Naive thymus-derived CD4-positive, alpha-beta T cell (primary cell): ENCODE results near the gene NARS2. TPM values are rescaled to one million over a fixed set of nuclear protein-coding genes. Genes with fewer than 3 reads are reported as not detected.
"Not testable (repeated sequence)": the region's sequence is repeated elsewhere in the genome, so short reads cannot be mapped to it uniquely, and the experiment has no call there.

Source experiments
- ATAC-seq: fragments of 150-1000 bp; cut with Tn5 transposase; 2 replicates; pipeline ENCODE4 v1.10.0; 2021; ENCODE audit warnings: mild to moderate bottlenecking, moderate library complexity
- CTCF ChIA-PET: fragments of 350-600 bp; sonication (Branson Sonifier 250); formaldehyde crosslinking; loops from one replicate; lab custom pipeline; 2021; ENCODE audit warnings: antibody characterized with exemption; lab: Charles Lee
- POLR2A ChIA-PET: fragments of 350-600 bp; sonication (Branson Sonifier 250); formaldehyde crosslinking; loops from one replicate; lab custom pipeline; 2021; ENCODE audit warnings: antibody characterized with exemption, inconsistent platforms; lab: Charles Lee
- DNase-seq, 9 donors: peaks; one replicate each; pipeline versions ENCODE4 v3.0.0 to v3.0.0-alpha.2; 2020 to 2022; ENCODE audit warnings: mixed read lengths in 1 of 9
- H3K27ac ChIP-seq: one replicate; pipeline ENCODE4 v1.7.0; 2013; ENCODE audit warnings: mild to moderate bottlenecking, low read depth, low read length, moderate library complexity
- H3K27me3 ChIP-seq, 2 donors: one replicate each; pipeline ENCODE4 v1.7.0; 2013; ENCODE audit warnings: low read length in 2 of 2, mild to moderate bottlenecking in 2 of 2, moderate library complexity in 2 of 2; ENCODE audit not compliant: control insufficient read depth in 2 of 2, insufficient read depth in 2 of 2
- H3K36me3 ChIP-seq, 3 experiments: 1 replicate in 2 of 3; 2 replicates in 1 of 3; pipeline ENCODE4 v1.7.0; 2013; ENCODE audit warnings: low read length in 3 of 3, mild to moderate bottlenecking in 3 of 3, moderate library complexity in 1 of 3; ENCODE audit not compliant: insufficient read depth in 3 of 3, control insufficient read depth in 2 of 3
- H3K4me1 ChIP-seq, 2 donors: one replicate each; pipeline ENCODE4 v1.7.0; 2013; ENCODE audit warnings: low read length in 2 of 2, mild to moderate bottlenecking in 2 of 2, moderate library complexity in 1 of 2; ENCODE audit not compliant: control insufficient read depth in 2 of 2, insufficient read depth in 2 of 2
- H3K4me3 ChIP-seq: 2 replicates; pipeline ENCODE4 v1.7.0; 2013; ENCODE audit warnings: mild to moderate bottlenecking, low read length
- H3K9me3 ChIP-seq, 3 experiments: 1 replicate in 2 of 3; 2 replicates in 1 of 3; pipeline ENCODE4 v1.7.0; 2013; ENCODE audit warnings: low read length in 3 of 3; ENCODE audit not compliant: control insufficient read depth in 2 of 3
- H3K27ac Mint-ChIP-seq, 9 donors: one replicate each; pipeline ENCODE4 v1.8.0; 2020 to 2022; ENCODE audit warnings: mixed read lengths in 9 of 9, mild to moderate bottlenecking in 8 of 9, moderate library complexity in 5 of 9, inconsistent platforms in 2 of 9
- H3K27me3 Mint-ChIP-seq, 5 donors: one replicate each; pipeline ENCODE4 v1.8.0; 2021 to 2022; ENCODE audit warnings: mixed read lengths in 5 of 5, mild to moderate bottlenecking in 1 of 5
- H3K36me3 Mint-ChIP-seq, 5 donors: one replicate each; pipeline ENCODE4 v1.8.0; 2020 to 2022; ENCODE audit warnings: mixed read lengths in 5 of 5, mild to moderate bottlenecking in 3 of 5, inconsistent platforms in 1 of 5
- H3K4me1 Mint-ChIP-seq, 7 donors: one replicate each; pipeline ENCODE4 v1.8.0; 2020 to 2022; ENCODE audit warnings: mixed read lengths in 7 of 7, mild to moderate bottlenecking in 3 of 7, inconsistent platforms in 1 of 7
- H3K4me3 Mint-ChIP-seq, 10 donors: one replicate each; pipeline ENCODE4 v1.8.0; 2020 to 2022; ENCODE audit warnings: mild to moderate bottlenecking in 10 of 10, mixed read lengths in 10 of 10, moderate library complexity in 6 of 10, inconsistent platforms in 2 of 10
- H3K9me3 Mint-ChIP-seq, 11 donors: one replicate each; pipeline ENCODE4 v1.8.0; 2020 to 2022; ENCODE audit warnings: mixed read lengths in 11 of 11, mild to moderate bottlenecking in 4 of 11, inconsistent platforms in 1 of 11, moderate library complexity in 1 of 11
- intact Hi-C, 2 donors: fragments of 100-400 bp; cut with micrococcal nuclease; formaldehyde crosslinking; loops; one replicate each; pipeline ENCODE4 v1.15.1; 2023
- polyA plus RNA-seq, 2 donors: library from polyadenylated mRNA; unstranded; fragments of 300-500 nt; fragmentation: Illumina TruSeq; gene quantifications; one replicate each; pipeline ENCODE4 v1.2.3, GENCODE V29; 2021
- total RNA-seq, 6 experiments: library from RNA in 5 of 6; stranded (reverse) in 5 of 6; gene quantifications; 1 replicate in 5 of 6; 2 replicates in 1 of 6; pipeline ENCODE4 v1.2.3 and lab custom pipeline; 2021 to 2026

Gene NARS2
- total and polyA plus RNA-seq, 7 experiments from 2014 or later, result 9.3 to 21.5 (median 19.0) TPM

- Histone ChIP-seq H3K27ac (no peak overlapping the region), H3K36me3 (peaks cover 0 to 9% (median 0%) of the 10 kb centered on the region in 3 experiments), H3K27me3 (no peaks in the 10 kb centered on the region), H3K4me3 (no peak overlapping the region), H3K4me1 (no peaks in the 10 kb centered on the region), H3K9me3 (no peaks in the 10 kb centered on the region)
- intact Hi-C loops, result no loop called here
- ChIA-PET POLR2A (no interaction called here), CTCF (no interaction called here)
- H3K27me3 Mint-ChIP-seq, result no peaks in the 10 kb centered on the region
- H3K27ac Mint-ChIP-seq, result no peak overlapping the region
- peaks cover 0 to 7% (median 0%) of the 10 kb centered on the region in 11 donors for H3K9me3 Mint-ChIP-seq
- peaks cover 0 to 12% (median 0%) of the 10 kb centered on the region in 7 donors for H3K4me1 Mint-ChIP-seq
- DNase-seq (no peak), ATAC-seq (no peak)
- no peak overlapping the region for H3K4me3 Mint-ChIP-seq
- peaks cover 5 to 58% (median 30%) of the 10 kb centered on the region in 5 donors for H3K36me3 Mint-ChIP-seq
These were observed 58.4 kb downstream of the NARS2 start for GRCh38 chr11:78516281-78516680.

GRCh38 chr11:78514922-78515502 is 59.7 kb downstream of the NARS2 start:
- Mint-ChIP-seq H3K4me1 (peaks cover 0 to 12% (median 8%) of the 10 kb centered on the region in 7 donors), H3K27ac (no peak overlapping the region), H3K9me3 (peaks cover 0 to 17% (median 9%) of the 10 kb centered on the region in 11 donors), H3K4me3 (no peak overlapping the region), H3K36me3 (peaks cover 9 to 65% (median 36%) of the 10 kb centered on the region in 5 donors), H3K27me3 (no peaks in the 10 kb centered on the region)
- ChIA-PET POLR2A (no interaction called here), CTCF (no interaction called here)
- no peak overlapping the region for H3K4me3 ChIP-seq
- H3K4me1 ChIP-seq, result no peaks in the 10 kb centered on the region
- no peak for ATAC-seq
- no peaks in the 10 kb centered on the region for H3K27me3 ChIP-seq
- H3K9me3 ChIP-seq, result peaks cover 0 to 4% (median 0%) of the 10 kb centered on the region in 3 experiments
- peaks cover 0 to 9% (median 0%) of the 10 kb centered on the region in 3 experiments for H3K36me3 ChIP-seq
- no peak for DNase-seq
- intact Hi-C loops, result no loop called here
- no peak overlapping the region for H3K27ac ChIP-seq

DNA sequence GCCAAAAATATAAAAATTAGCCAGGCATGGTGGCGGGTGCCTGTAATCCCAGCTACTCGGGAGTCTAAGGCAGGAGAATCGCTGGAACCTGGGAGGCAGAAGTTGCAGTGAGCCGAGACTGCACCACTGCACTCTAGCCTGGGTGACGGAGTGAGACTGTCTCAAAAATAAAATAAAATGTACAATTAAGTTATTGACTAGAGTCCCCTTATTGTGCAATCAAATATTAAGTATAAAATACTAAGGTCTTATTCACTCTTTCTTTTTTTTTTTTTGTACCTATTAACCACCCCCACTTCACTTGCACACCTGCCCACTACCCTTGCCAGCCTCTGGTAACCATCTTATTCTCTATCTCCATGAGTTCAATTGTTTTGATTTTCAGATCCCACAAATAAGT is 61.6 kb downstream of the NARS2 start:
- peaks cover 10 to 71% (median 45%) of the 10 kb centered on the region in 5 donors for H3K36me3 Mint-ChIP-seq
- H3K27ac ChIP-seq, H3K4me1 ChIP-seq, ATAC-seq, H3K27me3 Mint-ChIP-seq, POLR2A ChIA-PET, H3K9me3 ChIP-seq, CTCF ChIA-PET, intact Hi-C loops, H3K27me3 ChIP-seq, DNase-seq, H3K4me3 Mint-ChIP-seq, H3K27ac Mint-ChIP-seq, H3K36me3 ChIP-seq, H3K4me3 ChIP-seq: not testable (repeated sequence)
- H3K4me1 Mint-ChIP-seq, result peaks cover 0 to 20% (median 12%) of the 10 kb centered on the region in 7 donors
- H3K9me3 Mint-ChIP-seq, result peaks cover 0 to 23% (median 12%) of the 10 kb centered on the region in 11 donors

- no peaks in the 10 kb centered on the region for H3K4me1 ChIP-seq
- H3K36me3 ChIP-seq, result peaks cover 0 to 9% (median 0%) of the 10 kb centered on the region in 3 experiments
- peaks cover 0 to 4% (median 0%) of the 10 kb centered on the region in 3 experiments for H3K9me3 ChIP-seq
- H3K27me3 ChIP-seq, result no peaks in the 10 kb centered on the region
- CTCF ChIA-PET, result no interaction called here
- H3K9me3 Mint-ChIP-seq, result peaks cover 0 to 23% (median 12%) of the 10 kb centered on the region in 11 donors
- H3K4me1 Mint-ChIP-seq, result peaks cover 5 to 31% (median 13%) of the 10 kb centered on the region in 7 donors
- peak overlapping the region in 1 of 9 donors; percentile 15 for H3K27ac Mint-ChIP-seq
- no peaks in the 10 kb centered on the region for H3K27me3 Mint-ChIP-seq
- intact Hi-C loops, result no loop called here
- no peak overlapping the region for H3K4me3 ChIP-seq
- H3K4me3 Mint-ChIP-seq, result peak overlapping the region in 1 of 10 donors; percentile 9
- no peak for ATAC-seq
- DNase-seq, result no peak
- H3K27ac ChIP-seq, result no peak overlapping the region
- POLR2A ChIA-PET, result no interaction called here
- H3K36me3 Mint-ChIP-seq, result peaks cover 13 to 57% (median 41%) of the 10 kb centered on the region in 5 donors
These were observed 64.1 kb downstream of the NARS2 start for GRCh38 chr11:78510597-78510996.

DNA sequence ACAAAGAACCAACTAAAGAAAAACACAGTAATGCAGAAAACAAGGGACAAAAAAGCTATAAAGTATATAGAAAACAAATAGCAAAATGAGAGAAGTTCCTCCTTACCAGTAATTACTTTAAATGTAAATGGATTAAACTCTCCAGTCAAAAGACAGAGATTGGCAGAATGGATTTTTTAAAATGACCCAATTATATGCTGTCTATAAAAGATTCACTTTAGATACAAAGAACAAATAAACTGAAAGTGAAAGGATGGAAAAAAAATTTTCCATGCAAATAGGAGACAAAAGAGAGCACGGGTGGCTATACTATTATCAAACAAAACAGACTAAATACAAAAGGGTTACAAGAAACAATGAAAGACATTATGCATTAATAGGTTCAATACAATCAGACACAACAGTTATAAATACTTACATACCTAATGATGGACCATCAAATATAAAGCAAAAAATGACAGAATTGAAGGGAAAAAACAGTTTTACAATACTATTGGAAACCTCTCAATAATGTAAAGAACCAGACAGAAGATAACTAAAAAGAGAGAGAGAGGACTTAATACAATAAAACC is 64.6 kb downstream of the NARS2 start:
- H3K4me3 Mint-ChIP-seq, result peak overlapping the region in 1 of 10 donors; percentile 9
- Histone ChIP-seq H3K36me3 (peaks cover 0 to 9% (median 0%) of the 10 kb centered on the region in 3 experiments), H3K9me3 (peaks cover 0 to 4% (median 0%) of the 10 kb centered on the region in 3 experiments), H3K4me1 (no peaks in the 10 kb centered on the region), H3K27me3 (no peaks in the 10 kb centered on the region), H3K4me3 (no peak overlapping the region), H3K27ac (no peak overlapping the region)
- no peaks in the 10 kb centered on the region for H3K27me3 Mint-ChIP-seq
- ChIA-PET POLR2A (no interaction called here), CTCF (no interaction called here)
- H3K36me3 Mint-ChIP-seq, result peaks cover 13 to 57% (median 41%) of the 10 kb centered on the region in 5 donors
- intact Hi-C loops, result no loop called here
- peaks cover 6 to 36% (median 18%) of the 10 kb centered on the region in 7 donors for H3K4me1 Mint-ChIP-seq
- peaks cover 0 to 23% (median 12%) of the 10 kb centered on the region in 11 donors for H3K9me3 Mint-ChIP-seq
- ATAC-seq (no peak), DNase-seq (no peak)
- peak overlapping the region in 1 of 9 donors; percentile 15 for H3K27ac Mint-ChIP-seq

DNA sequence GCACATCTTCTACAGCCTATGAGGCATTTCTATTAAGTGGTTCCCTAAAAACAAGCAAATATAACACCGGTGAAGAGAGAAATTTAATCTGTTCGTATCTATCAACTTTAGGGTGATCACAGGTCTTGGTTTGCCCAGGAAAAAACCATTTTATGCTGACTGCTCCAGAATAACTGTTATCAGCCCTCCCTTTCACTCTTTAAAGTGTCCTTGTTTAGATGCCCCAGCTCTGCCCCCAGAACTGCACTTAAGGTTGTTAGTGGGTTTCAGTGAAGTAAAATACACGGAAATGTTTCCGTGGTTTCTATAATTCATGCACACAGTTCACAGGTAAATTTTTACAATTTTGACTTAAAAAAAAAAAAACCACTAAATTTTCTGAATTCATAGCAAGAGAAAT is 70.0 kb downstream of the NARS2 start:
- CTCF ChIA-PET, result interaction anchor here (0.6 to 0.7 kb wide), 3 partner anchors 14 to 1166 kb away, joined by 3 to 9 read pairs (median 3); no protein-coding TSS in a partner anchor
- intact Hi-C loops, result no loop called here
- peaks cover 3 to 21% (median 17%) of the 10 kb centered on the region in 5 donors for H3K36me3 Mint-ChIP-seq

More for the DNA sequence above, 70.0 kb downstream of the NARS2 start:
- H3K27ac Mint-ChIP-seq, result peak overlapping the region in 1 of 9 donors; percentile 18
- peaks cover 0 to 4% (median 0%) of the 10 kb centered on the region in 11 donors for H3K9me3 Mint-ChIP-seq
- Histone ChIP-seq H3K36me3 (no peaks in the 10 kb centered on the region), H3K4me1 (no peaks in the 10 kb centered on the region), H3K27me3 (no peaks in the 10 kb centered on the region), H3K9me3 (no peaks in the 10 kb centered on the region), H3K4me3 (no peak overlapping the region), H3K27ac (no peak overlapping the region)
- H3K4me3 Mint-ChIP-seq, result no peak overlapping the region
- no peaks in the 10 kb centered on the region for H3K27me3 Mint-ChIP-seq
- POLR2A ChIA-PET, result no interaction called here
- ATAC-seq, result no peak
- H3K4me1 Mint-ChIP-seq, result peaks cover 8 to 44% (median 32%) of the 10 kb centered on the region in 7 donors
- no peak for DNase-seq
